HepG2 (cell line): Measurements from ENCODE around the gene SMOC1. TPM values are rescaled to one million over a fixed set of nuclear protein-coding genes. Genes with fewer than 3 reads are reported as not detected.

Experiments
- ATAC-seq: fragments of 200-7000 bp; cut with Tn5 transposase; 3 replicates; pipeline ENCODE4 v1.9.1; 2020; ENCODE audit warnings: mild to moderate bottlenecking, moderate library complexity
- BruUV-seq: library from RNA; stranded (reverse); fragments of 400-500 nt; replicated peaks from 2 replicates; lab custom pipeline; 2021; lab: Mats Ljungman, UMichigan
- CTCF ChIA-PET: fragments of 300-600 bp; formaldehyde crosslinking; extraction: SDS; loops from one replicate; lab custom pipeline; 2021; ENCODE audit warnings: low total read pairs, inconsistent platforms, low intra/inter-chr PET ratio; lab: Yijun Ruan, JAX
- POLR2A ChIA-PET: fragments of 350-600 bp; sonication (Branson Sonifier 250); formaldehyde crosslinking; loops from one replicate; lab custom pipeline; 2020; ENCODE audit warnings: antibody characterized with exemption, inconsistent platforms; lab: Yijun Ruan, JAX
- DNase-seq: peaks from one replicate; pipeline ENCODE4 v3.0.0-alpha.2; 2015; ENCODE audit warnings: low spot score
- FAIRE-seq: peaks from 3 replicates; lab custom pipeline; 2011; peaks lifted over from hg19 to GRCh38; lab: Jason Lieb, UNC
- H2AFZ ChIP-seq: one replicate; pipeline ENCODE4 v1.6.1; 2011; ENCODE audit warnings: low read length, inconsistent platforms
- H3K27ac ChIP-seq: fragments of 300-600 bp; 3 replicates; pipeline ENCODE4 v1.8.0; 2011; ENCODE audit warnings: mixed run types, mild to moderate bottlenecking, mixed read lengths, low read length, inconsistent platforms; ENCODE audit not compliant: insufficient read depth; ENCODE audit errors: extremely low read length
- H3K27me3 ChIP-seq, 2 experiments: fragments of 200-600 bp in 1 of 2; 2 replicates in 1 of 2; 3 replicates in 1 of 2; pipeline versions ENCODE4 v1.6.0 to v1.8.0; 2011; ENCODE audit warnings: low read length in 2 of 2, mild to moderate bottlenecking in 2 of 2, moderate library complexity in 2 of 2, inconsistent platforms in 1 of 2; ENCODE audit not compliant: insufficient read depth in 2 of 2, control insufficient read depth in 1 of 2
- H3K36me3 ChIP-seq, 2 experiments: fragments of 200-600 bp in 1 of 2; replicated peaks in 1 of 2; 2 replicates in 1 of 2; 3 replicates in 1 of 2; pipeline versions ENCODE4 v1.5.1 to v1.8.0; 2011; ENCODE audit warnings: low read length in 2 of 2, inconsistent platforms in 1 of 2; ENCODE audit not compliant: insufficient read depth in 2 of 2, control insufficient read depth in 1 of 2
- H3K4me1 ChIP-seq: 2 replicates; pipeline ENCODE4 v1.5.1; 2012; ENCODE audit warnings: low read length, inconsistent platforms; ENCODE audit not compliant: insufficient read depth
- H3K4me2 ChIP-seq: 2 replicates; pipeline ENCODE4 v1.6.0; 2011; ENCODE audit warnings: low read depth, low read length, inconsistent platforms
- H3K4me3 ChIP-seq, 3 experiments: fragments of 200-600 bp in 1 of 3; sonication (generic), shearing (Covaris generic) in 1 of 3; replicated peaks in 1 of 3; 2 replicates each; pipeline ENCODE4 v1.5.1; 2011 to 2016; ENCODE audit warnings: low read length in 3 of 3, inconsistent platforms in 2 of 3, low read depth in 2 of 3, mild to moderate bottlenecking in 2 of 3, control low read depth in 1 of 3, mixed read lengths in 1 of 3; ENCODE audit not compliant: insufficient read depth in 1 of 3
- H3K79me2 ChIP-seq: one replicate; pipeline ENCODE4 v1.6.1; 2011; ENCODE audit warnings: low read length, inconsistent platforms; ENCODE audit not compliant: insufficient read depth
- H3K9ac ChIP-seq: 2 replicates; pipeline ENCODE4 v1.6.0; 2011; ENCODE audit warnings: mild to moderate bottlenecking, low read depth, low read length, inconsistent platforms; ENCODE audit not compliant: insufficient read depth
- H3K9me3 ChIP-seq: 2 replicates; pipeline ENCODE4 v1.5.1; 2012; ENCODE audit warnings: mild to moderate bottlenecking, low read length
- H4K20me1 ChIP-seq: 2 replicates; pipeline ENCODE4 v1.6.0; 2011; ENCODE audit warnings: inconsistent platforms, mild to moderate bottlenecking, low read length, moderate library complexity; ENCODE audit not compliant: insufficient read depth
- CBX5 ChIP-seq: sonication (generic); formaldehyde crosslinking; IDR thresholded peaks from 2 replicates; pipeline ENCODE4 v1.4.0; 2020; ENCODE audit warnings: missing genetic modification reagents, borderline replicate concordance
- GTF2F1 ChIP-seq: fragments of 150-350 bp; IDR thresholded peaks from 2 replicates; pipeline ENCODE4 v1.6.1; 2014; ENCODE audit warnings: low read length
- HNRNPLL ChIP-seq: fragments of 200-400 bp; formaldehyde crosslinking; IDR thresholded peaks from 2 replicates; pipeline ENCODE4 v1.6.1; 2017; ENCODE audit warnings: mild to moderate bottlenecking, low read depth, low read length; ENCODE audit not compliant: poor library complexity, severe bottlenecking
- IRX3 ChIP-seq: sonication (generic); formaldehyde crosslinking; IDR thresholded peaks from 2 replicates; pipeline ENCODE4 v1.8.1; 2023; ENCODE audit warnings: mild to moderate bottlenecking, low read depth, missing genetic modification reagents, borderline replicate concordance
- KLF16 ChIP-seq, 2 experiments: sonication (generic) in 1 of 2; formaldehyde crosslinking in 1 of 2; IDR thresholded peaks; 2 replicates each; pipeline versions ENCODE4 v1.6.1 to v1.8.0; 2016 to 2023; ENCODE audit warnings: missing genetic modification reagents in 2 of 2, missing compliant biosample characterization in 1 of 2
- PAF1 ChIP-seq: IDR thresholded peaks from 2 replicates; pipeline ENCODE4 v1.6.1; 2016; ENCODE audit warnings: missing genetic modification reagents, missing compliant biosample characterization
- RBM22 ChIP-seq: fragments of 200-400 bp; formaldehyde crosslinking; optimal IDR thresholded peaks from 2 replicates; pipeline ENCODE3; 2017; ENCODE audit warnings: mild to moderate bottlenecking, low read length, moderate library complexity
- TCF7 ChIP-seq: sonication (generic); IDR thresholded peaks from 2 replicates; pipeline ENCODE4 v1.6.1; 2016; ENCODE audit warnings: antibody characterized with exemption, low read depth
- ZNF737 ChIP-seq: sonication (generic); formaldehyde crosslinking; IDR thresholded peaks from 2 replicates; pipeline ENCODE4 v1.5.0; 2020; ENCODE audit warnings: missing genetic modification reagents, mild to moderate bottlenecking, borderline replicate concordance
- ZNF775 ChIP-seq: sonication (generic); formaldehyde crosslinking; IDR thresholded peaks from 2 replicates; pipeline ENCODE4 v1.4.0; 2020; ENCODE audit warnings: missing genetic modification reagents, mild to moderate bottlenecking, moderate library complexity, borderline replicate concordance
- ZNF816 ChIP-seq: sonication (generic); formaldehyde crosslinking; IDR thresholded peaks from 2 replicates; pipeline ENCODE4 v1.8.0; 2022; ENCODE audit warnings: missing genetic modification reagents, mild to moderate bottlenecking, borderline replicate concordance
- whole genome bisulfite sequencing: methylation state at CpG from one replicate; pipeline ENCODE4 v1.1.6; 2017; ENCODE audit warnings: low lambda C conversion rate; 5-methylcytosine and 5-hydroxymethylcytosine counted together
- in situ Hi-C: cut with HindIII; loops from 2 replicates; pipeline ENCODE4 v1.10.0; 2017; ENCODE audit warnings: low pct_unique_long_range_greater_than_20kb; ENCODE audit not compliant: extremely low pct_ligation_motif_present
- intact Hi-C: fragments of 100-400 bp; cut with micrococcal nuclease; formaldehyde crosslinking; loops from one replicate; pipeline ENCODE4 v1.10.0; 2022; ENCODE audit not compliant: unreplicated experiment
- polyA plus RNA-seq, 8 experiments: library from polyadenylated mRNA; depleted of rRNA in 3 of 8; stranded (reverse) in 7 of 8; unstranded in 1 of 8; fragments of >200 nt; fragmentation: Illumina TruSeq in 4 of 8; extraction: Trizol in 4 of 8; gene quantifications; 2 replicates each; pipeline versions ENCODE4 v1.2.1 to v1.2.3, GENCODE V29; 2011 to 2016; ENCODE audit warnings: low read depth in 4 of 8, missing spikeins in 1 of 8, mixed read lengths in 1 of 8; ENCODE audit not compliant: insufficient read depth in 1 of 8
- total RNA-seq, 5 experiments: library from RNA; depleted of rRNA; stranded (reverse); fragments of >200 nt; fragmentation: Illumina TruSeq; extraction: Trizol; gene quantifications; 2 replicates each; pipeline ENCODE4 v1.2.3, GENCODE V29; 2016; ENCODE audit warnings: low read depth in 1 of 5
- TF ChIP-seq, protein P1 (sequence below): sonication (generic); formaldehyde crosslinking; IDR thresholded peaks from 2 replicates; pipeline ENCODE4 v1.4.0; 2020; ENCODE audit warnings: missing genetic modification reagents
- TF ChIP-seq, protein P2 (sequence below): sonication (generic); formaldehyde crosslinking; IDR thresholded peaks from 2 replicates; pipeline ENCODE4 v1.4.0; 2020; ENCODE audit warnings: low read depth, mild to moderate bottlenecking, missing genetic modification reagents
- TF ChIP-seq, protein P3 (sequence below): sonication (generic); formaldehyde crosslinking; IDR thresholded peaks from 2 replicates; pipeline ENCODE4 v1.5.1; 2020; ENCODE audit warnings: missing genetic modification reagents, mild to moderate bottlenecking, borderline replicate concordance

Gene SMOC1
- total and polyA plus RNA-seq, 2 of the 13 experiments (the other 11 are each of a cell fraction or from before 2014, with no cell fraction given) = 17.8 to 35.6 TPM

DNA sequence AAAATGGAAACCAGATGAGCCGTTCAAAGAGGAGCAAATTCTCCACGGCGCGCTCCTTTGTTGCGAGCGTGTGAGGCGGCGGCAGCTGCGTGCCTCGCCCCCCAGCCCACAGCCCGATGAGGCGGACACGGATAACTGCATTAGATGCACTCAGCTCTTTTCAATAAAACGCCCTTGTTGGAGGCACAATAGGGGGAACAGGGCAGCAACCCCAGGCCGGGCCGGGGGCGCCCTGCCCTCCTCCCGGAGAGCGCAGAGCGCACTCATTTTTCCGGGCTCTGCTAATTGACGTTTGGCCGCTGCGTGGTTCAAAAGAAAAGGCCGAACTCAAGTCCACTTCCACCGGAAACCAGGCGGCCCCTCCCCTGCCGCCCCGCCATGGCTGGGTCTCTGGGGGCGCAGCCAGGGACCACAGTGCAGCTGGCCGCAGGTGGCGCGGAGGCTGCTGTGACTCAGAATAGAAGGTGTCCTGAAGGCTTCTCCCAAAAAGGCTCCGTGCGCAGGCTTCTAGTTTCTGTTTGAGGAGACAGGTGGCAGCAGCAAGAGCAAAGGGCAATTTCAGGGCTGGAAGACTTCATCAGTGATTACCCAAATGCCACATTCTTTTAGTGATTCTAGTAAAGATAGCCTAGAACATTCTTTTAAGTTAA lies 29.0 kb upstream of the SMOC1 start:
- in situ Hi-C loops (no loop called here), intact Hi-C loops (loop anchor here (2.0 kb wide), 1 partner anchor 29 kb away; the partner anchor contains the start of gene SMOC1)
- Histone ChIP-seq H3K4me2 (peak overlapping the region; percentile 99), H3K9ac (peak overlapping the region; percentile 87), H3K9me3 (no peaks in the 10 kb centered on the region), H3K36me3 (no peaks in the 10 kb centered on the region), H4K20me1 (no peaks in the 10 kb centered on the region), H3K79me2 (no peaks in the 10 kb centered on the region), H2AFZ (no peak overlapping the region), H3K27me3 (no peaks in the 10 kb centered on the region), H3K4me1 (peaks cover 96% of the 10 kb centered on the region), H3K4me3 (peak overlapping the region; percentile 60 to 73 (median 71)), H3K27ac (peak overlapping the region; percentile 99)
- BruUV-seq = TSS peak; percentile 85
- ATAC-seq (peak; percentile 85), DNase-seq (peak; percentile 86), FAIRE-seq (no peak)
- 0% methylated on average over 8 of the region's 35 CpGs for WGBS
- ChIA-PET CTCF (no interaction called here), POLR2A (interaction anchor here (0.6 to 3.5 kb wide), 20 partner anchors 9 to 405 kb away, joined by 3 to 35 read pairs (median 4); partner anchors contain the start of genes SMOC1 and SRSF5)
- TF ChIP-seq, protein P1, sequence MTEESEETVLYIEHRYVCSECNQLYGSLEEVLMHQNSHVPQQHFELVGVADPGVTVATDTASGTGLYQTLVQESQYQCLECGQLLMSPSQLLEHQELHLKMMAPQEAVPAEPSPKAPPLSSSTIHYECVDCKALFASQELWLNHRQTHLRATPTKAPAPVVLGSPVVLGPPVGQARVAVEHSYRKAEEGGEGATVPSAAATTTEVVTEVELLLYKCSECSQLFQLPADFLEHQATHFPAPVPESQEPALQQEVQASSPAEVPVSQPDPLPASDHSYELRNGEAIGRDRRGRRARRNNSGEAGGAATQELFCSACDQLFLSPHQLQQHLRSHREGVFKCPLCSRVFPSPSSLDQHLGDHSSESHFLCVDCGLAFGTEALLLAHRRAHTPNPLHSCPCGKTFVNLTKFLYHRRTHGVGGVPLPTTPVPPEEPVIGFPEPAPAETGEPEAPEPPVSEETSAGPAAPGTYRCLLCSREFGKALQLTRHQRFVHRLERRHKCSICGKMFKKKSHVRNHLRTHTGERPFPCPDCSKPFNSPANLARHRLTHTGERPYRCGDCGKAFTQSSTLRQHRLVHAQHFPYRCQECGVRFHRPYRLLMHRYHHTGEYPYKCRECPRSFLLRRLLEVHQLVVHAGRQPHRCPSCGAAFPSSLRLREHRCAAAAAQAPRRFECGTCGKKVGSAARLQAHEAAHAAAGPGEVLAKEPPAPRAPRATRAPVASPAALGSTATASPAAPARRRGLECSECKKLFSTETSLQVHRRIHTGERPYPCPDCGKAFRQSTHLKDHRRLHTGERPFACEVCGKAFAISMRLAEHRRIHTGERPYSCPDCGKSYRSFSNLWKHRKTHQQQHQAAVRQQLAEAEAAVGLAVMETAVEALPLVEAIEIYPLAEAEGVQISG (CRISPR knock-in tag) = peak; percentile 76
- TF ChIP-seq PAF1 (CRISPR knock-in tag) (no peak), KLF16 (CRISPR knock-in tag; IDR thresholded peaks at IDR 0.05) (peak in 1 of 2 experiments; percentile 65; a peak in 2 of 4 replicates), ZNF737 (CRISPR knock-in tag) (no peak), RBM22 (peak; percentile 36), TCF7 (peak; percentile 84), HNRNPLL (peak; percentile 95), CBX5 (CRISPR knock-in tag) (peak; percentile 90; the same call in 1 of the 2 replicates), GTF2F1 (no peak), IRX3 (CRISPR knock-in tag) (no peak), ZNF775 (CRISPR knock-in tag) (no peak), ZNF816 (CRISPR knock-in tag) (no peak; the same call in 1 of the 2 replicates)
- TF ChIP-seq, protein P2, sequence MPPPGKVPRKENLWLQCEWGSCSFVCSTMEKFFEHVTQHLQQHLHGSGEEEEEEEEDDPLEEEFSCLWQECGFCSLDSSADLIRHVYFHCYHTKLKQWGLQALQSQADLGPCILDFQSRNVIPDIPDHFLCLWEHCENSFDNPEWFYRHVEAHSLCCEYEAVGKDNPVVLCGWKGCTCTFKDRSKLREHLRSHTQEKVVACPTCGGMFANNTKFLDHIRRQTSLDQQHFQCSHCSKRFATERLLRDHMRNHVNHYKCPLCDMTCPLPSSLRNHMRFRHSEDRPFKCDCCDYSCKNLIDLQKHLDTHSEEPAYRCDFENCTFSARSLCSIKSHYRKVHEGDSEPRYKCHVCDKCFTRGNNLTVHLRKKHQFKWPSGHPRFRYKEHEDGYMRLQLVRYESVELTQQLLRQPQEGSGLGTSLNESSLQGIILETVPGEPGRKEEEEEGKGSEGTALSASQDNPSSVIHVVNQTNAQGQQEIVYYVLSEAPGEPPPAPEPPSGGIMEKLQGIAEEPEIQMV (CRISPR knock-in tag) = no peak
- TF ChIP-seq, protein P3, sequence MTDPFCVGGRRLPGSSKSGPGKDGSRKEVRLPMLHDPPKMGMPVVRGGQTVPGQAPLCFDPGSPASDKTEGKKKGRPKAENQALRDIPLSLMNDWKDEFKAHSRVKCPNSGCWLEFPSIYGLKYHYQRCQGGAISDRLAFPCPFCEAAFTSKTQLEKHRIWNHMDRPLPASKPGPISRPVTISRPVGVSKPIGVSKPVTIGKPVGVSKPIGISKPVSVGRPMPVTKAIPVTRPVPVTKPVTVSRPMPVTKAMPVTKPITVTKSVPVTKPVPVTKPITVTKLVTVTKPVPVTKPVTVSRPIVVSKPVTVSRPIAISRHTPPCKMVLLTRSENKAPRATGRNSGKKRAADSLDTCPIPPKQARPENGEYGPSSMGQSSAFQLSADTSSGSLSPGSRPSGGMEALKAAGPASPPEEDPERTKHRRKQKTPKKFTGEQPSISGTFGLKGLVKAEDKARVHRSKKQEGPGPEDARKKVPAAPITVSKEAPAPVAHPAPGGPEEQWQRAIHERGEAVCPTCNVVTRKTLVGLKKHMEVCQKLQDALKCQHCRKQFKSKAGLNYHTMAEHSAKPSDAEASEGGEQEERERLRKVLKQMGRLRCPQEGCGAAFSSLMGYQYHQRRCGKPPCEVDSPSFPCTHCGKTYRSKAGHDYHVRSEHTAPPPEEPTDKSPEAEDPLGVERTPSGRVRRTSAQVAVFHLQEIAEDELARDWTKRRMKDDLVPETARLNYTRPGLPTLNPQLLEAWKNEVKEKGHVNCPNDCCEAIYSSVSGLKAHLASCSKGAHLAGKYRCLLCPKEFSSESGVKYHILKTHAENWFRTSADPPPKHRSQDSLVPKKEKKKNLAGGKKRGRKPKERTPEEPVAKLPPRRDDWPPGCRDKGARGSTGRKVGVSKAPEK (CRISPR knock-in tag) = no peak
